Panc1 (cell line): ENCODE measurements around the gene TMEM47. TPM values are rescaled to one million over a fixed set of nuclear protein-coding genes. Genes with fewer than 3 reads are reported as not detected.

Experiments
- ATAC-seq: fragments of 200-7000 bp; cut with Tn5 transposase; 2 replicates; pipeline ENCODE4 v1.9.1; 2020; ENCODE audit warnings: mild to moderate bottlenecking, moderate library complexity
- BruUV-seq: library from RNA; stranded (reverse); fragments of 400-500 nt; replicated peaks from 2 replicates; lab custom pipeline; 2021; lab: Mats Ljungman, UMichigan
- CTCF ChIA-PET: fragments of 300-600 bp; sonication (Branson Sonifier 250); formaldehyde crosslinking; loops from one replicate; lab custom pipeline; 2022; ENCODE audit warnings: antibody characterized with exemption; lab: Charles Lee
- POLR2A ChIA-PET: fragments of 300-600 bp; sonication (Branson Sonifier 250); formaldehyde crosslinking; loops from one replicate; lab custom pipeline; 2022; ENCODE audit warnings: antibody characterized with exemption; lab: Charles Lee
- DNase-seq: peaks from one replicate; pipeline ENCODE4 v3.0.0-alpha.2; 2010; ENCODE audit warnings: low read depth, low spot score
- H3K27ac ChIP-seq: 2 replicates; pipeline ENCODE4 v1.5.1; 2011; ENCODE audit warnings: mild to moderate bottlenecking, low read length, inconsistent platforms
- H3K27me3 ChIP-seq: fragments of 200-500 bp; sonication (Bioruptor generic); 2 replicates; pipeline ENCODE4 v1.6.0; 2014; ENCODE audit warnings: low read length, inconsistent platforms; ENCODE audit not compliant: control insufficient read depth, insufficient read depth
- H3K36me3 ChIP-seq: fragments of 200-500 bp; sonication (Bioruptor generic); 2 replicates; pipeline ENCODE4 v1.5.1; 2014; ENCODE audit warnings: inconsistent platforms, mild to moderate bottlenecking, low read length, moderate library complexity; ENCODE audit not compliant: control insufficient read depth, insufficient read depth
- H3K4me1 ChIP-seq: 2 replicates; pipeline ENCODE4 v1.5.1; 2011; ENCODE audit warnings: inconsistent platforms, mild to moderate bottlenecking, low read length, moderate library complexity; ENCODE audit not compliant: control insufficient read depth, insufficient read depth
- H3K4me3 ChIP-seq, 2 experiments: 2 replicates each; pipeline ENCODE4 v1.5.1; 2011 to 2012; ENCODE audit warnings: low read depth in 2 of 2, low read length in 2 of 2, mild to moderate bottlenecking in 2 of 2, inconsistent platforms in 1 of 2, moderate library complexity in 1 of 2
- H3K9me3 ChIP-seq: fragments of 200-500 bp; sonication (Bioruptor generic); 2 replicates; pipeline ENCODE4 v1.5.1; 2014; ENCODE audit warnings: low read depth, mild to moderate bottlenecking, inconsistent platforms, low read length, moderate library complexity; ENCODE audit not compliant: control insufficient read depth, insufficient read depth
- POLR2AphosphoS5 ChIP-seq: IDR thresholded peaks from 2 replicates; pipeline ENCODE4 v1.6.1; 2012; ENCODE audit warnings: mild to moderate bottlenecking, low read depth, low read length, moderate library complexity
- REST ChIP-seq, 2 experiments: IDR thresholded peaks; 2 replicates each; pipeline ENCODE4 v1.6.1; 2011 to 2012; ENCODE audit warnings: low read depth in 2 of 2, control low read depth in 1 of 2, low read length in 1 of 2, mild to moderate bottlenecking in 1 of 2, moderate library complexity in 1 of 2; ENCODE audit not compliant: insufficient read depth in 1 of 2
- SIN3A ChIP-seq: IDR thresholded peaks from 2 replicates; pipeline ENCODE4 v1.6.1; 2012; ENCODE audit warnings: low read depth, mild to moderate bottlenecking, low read length, moderate library complexity, borderline replicate concordance; ENCODE audit not compliant: insufficient read depth
- TCF7L2 ChIP-seq: IDR thresholded peaks from 2 replicates; pipeline ENCODE4 v1.6.1; 2011; ENCODE audit warnings: mild to moderate bottlenecking, low read depth, low read length, inconsistent platforms
- in situ Hi-C: cut with HindIII; loops from 2 replicates; pipeline ENCODE4 v1.10.0; 2016; ENCODE audit warnings: low sequenced_read_pairs, low pct_unique_long_range_greater_than_20kb
- intact Hi-C: fragments of 100-400 bp; cut with micrococcal nuclease; formaldehyde crosslinking; loops from one replicate; pipeline ENCODE4 v1.10.0; 2022; ENCODE audit not compliant: unreplicated experiment
- total RNA-seq: library from RNA; stranded (reverse); gene quantifications from one replicate; pipeline ENCODE4 v1.2.1, GENCODE V29; 2021; ENCODE audit not compliant: unreplicated experiment
- TF ChIP-seq, protein P1 (sequence below): fragments of 450-650 bp; IDR thresholded peaks from 2 replicates; pipeline ENCODE4 v1.5.1; 2017; ENCODE audit warnings: mild to moderate bottlenecking

Gene TMEM47
- total RNA-seq, 1 experiment from 2014 or later, result 2.2 TPM

GRCh38 chrX:34580069-34580468, 77.0 kb downstream of the TMEM47 start:
- TF ChIP-seq, protein P1, sequence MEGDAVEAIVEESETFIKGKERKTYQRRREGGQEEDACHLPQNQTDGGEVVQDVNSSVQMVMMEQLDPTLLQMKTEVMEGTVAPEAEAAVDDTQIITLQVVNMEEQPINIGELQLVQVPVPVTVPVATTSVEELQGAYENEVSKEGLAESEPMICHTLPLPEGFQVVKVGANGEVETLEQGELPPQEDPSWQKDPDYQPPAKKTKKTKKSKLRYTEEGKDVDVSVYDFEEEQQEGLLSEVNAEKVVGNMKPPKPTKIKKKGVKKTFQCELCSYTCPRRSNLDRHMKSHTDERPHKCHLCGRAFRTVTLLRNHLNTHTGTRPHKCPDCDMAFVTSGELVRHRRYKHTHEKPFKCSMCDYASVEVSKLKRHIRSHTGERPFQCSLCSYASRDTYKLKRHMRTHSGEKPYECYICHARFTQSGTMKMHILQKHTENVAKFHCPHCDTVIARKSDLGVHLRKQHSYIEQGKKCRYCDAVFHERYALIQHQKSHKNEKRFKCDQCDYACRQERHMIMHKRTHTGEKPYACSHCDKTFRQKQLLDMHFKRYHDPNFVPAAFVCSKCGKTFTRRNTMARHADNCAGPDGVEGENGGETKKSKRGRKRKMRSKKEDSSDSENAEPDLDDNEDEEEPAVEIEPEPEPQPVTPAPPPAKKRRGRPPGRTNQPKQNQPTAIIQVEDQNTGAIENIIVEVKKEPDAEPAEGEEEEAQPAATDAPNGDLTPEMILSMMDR, result no peak
- TF ChIP-seq TCF7L2 (no peak), REST (IDR thresholded peaks at IDR 0.05; ENCODE audit: insufficient read depth in 1 of 2, low read depth in 2 of 2, low read length in 1 of 2) (no peak), POLR2AphosphoS5 (no peak), SIN3A (no peak)
- DNase-seq (no peak), ATAC-seq (no peak)
- Histone ChIP-seq H3K9me3 (no peaks in the 10 kb centered on the region), H3K27me3 (no peaks in the 10 kb centered on the region), H3K4me1 (no peaks in the 10 kb centered on the region), H3K4me3 (no peak overlapping the region), H3K27ac (no peak overlapping the region), H3K36me3 (no peaks in the 10 kb centered on the region)
- in situ Hi-C loops, result no loop called here
- BruUV-seq, result no TSS peak
- intact Hi-C loops, result no loop called here
- ChIA-PET CTCF (no interaction called here), POLR2A (no interaction called here)

GRCh38 chrX:34578237-34578636, 78.8 kb downstream of the TMEM47 start:
- in situ Hi-C loops (no loop called here), intact Hi-C loops (no loop called here)
- no peak for DNase-seq
- BruUV-seq, result no TSS peak
- H3K27ac ChIP-seq, result no peak overlapping the region
- CTCF ChIA-PET, result no interaction called here
- no peak for TF ChIP-seq SIN3A
- TF ChIP-seq, protein P1, result peak; percentile 20; the same call in 1 of the 2 replicates
- H3K4me3 ChIP-seq, result no peak overlapping the region
- POLR2A ChIA-PET, result no interaction called here
- no peaks in the 10 kb centered on the region for H3K27me3 ChIP-seq
- no peaks in the 10 kb centered on the region for H3K9me3 ChIP-seq
- H3K4me1 ChIP-seq, result no peaks in the 10 kb centered on the region
- H3K36me3 ChIP-seq, result no peaks in the 10 kb centered on the region
- ATAC-seq, result no peak
